M059J (cell line): ENCODE results near the gene CHGA. TPM values are rescaled to one million over a fixed set of nuclear protein-coding genes. Genes with fewer than 3 reads are reported as not detected.

Experiments
- DNase-seq: peaks from one replicate; pipeline ENCODE4 v3.0.0-alpha.2; 2012; ENCODE audit warnings: low read depth
- total RNA-seq: library from RNA; depleted of rRNA; stranded (reverse); fragments of >200 nt; shearing (Covaris generic); gene quantifications from 2 replicates; pipeline ENCODE4 v1.2.3, GENCODE V29; 2014

Gene CHGA
- total RNA-seq, 1 experiment from 2014 or later: not detected

DNA sequence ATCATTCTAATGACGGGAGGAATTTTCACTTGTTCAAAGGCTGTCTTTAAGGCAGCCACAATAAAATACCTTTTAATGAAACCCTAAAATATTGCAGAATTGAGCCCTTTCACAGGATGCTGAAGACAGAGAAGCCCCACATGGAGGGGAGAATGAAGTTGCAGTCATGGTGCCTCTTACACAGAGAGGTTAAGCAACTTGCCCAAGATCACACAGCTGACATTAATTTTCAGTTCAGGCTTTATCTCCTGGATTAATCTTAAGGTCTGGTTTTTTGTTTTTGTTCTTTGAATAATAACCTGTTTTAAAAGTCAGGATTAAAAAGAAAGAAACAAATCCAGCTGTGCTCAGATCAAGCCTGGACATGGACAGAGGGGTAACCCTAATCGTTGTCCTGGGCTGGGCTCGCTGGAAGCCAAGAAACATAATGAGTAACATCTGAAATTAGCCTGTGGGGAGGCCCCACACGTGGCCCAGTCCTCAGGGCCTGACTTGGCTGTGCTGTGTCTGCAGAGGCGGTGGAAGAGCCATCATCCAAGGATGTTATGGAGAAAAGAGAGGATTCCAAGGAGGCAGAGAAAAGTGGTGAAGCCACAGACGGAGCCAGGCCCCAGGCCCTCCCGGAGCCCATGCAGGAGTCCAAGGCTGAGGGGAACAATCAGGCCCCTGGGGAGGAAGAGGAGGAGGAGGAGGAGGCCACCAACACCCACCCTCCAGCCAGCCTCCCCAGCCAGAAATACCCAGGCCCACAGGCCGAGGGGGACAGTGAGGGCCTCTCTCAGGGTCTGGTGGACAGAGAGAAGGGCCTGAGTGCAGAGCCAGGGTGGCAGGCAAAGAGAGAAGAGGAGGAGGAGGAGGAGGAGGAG lies 8.0 kb downstream of the CHGA start:
- no peak for DNase-seq

DNA sequence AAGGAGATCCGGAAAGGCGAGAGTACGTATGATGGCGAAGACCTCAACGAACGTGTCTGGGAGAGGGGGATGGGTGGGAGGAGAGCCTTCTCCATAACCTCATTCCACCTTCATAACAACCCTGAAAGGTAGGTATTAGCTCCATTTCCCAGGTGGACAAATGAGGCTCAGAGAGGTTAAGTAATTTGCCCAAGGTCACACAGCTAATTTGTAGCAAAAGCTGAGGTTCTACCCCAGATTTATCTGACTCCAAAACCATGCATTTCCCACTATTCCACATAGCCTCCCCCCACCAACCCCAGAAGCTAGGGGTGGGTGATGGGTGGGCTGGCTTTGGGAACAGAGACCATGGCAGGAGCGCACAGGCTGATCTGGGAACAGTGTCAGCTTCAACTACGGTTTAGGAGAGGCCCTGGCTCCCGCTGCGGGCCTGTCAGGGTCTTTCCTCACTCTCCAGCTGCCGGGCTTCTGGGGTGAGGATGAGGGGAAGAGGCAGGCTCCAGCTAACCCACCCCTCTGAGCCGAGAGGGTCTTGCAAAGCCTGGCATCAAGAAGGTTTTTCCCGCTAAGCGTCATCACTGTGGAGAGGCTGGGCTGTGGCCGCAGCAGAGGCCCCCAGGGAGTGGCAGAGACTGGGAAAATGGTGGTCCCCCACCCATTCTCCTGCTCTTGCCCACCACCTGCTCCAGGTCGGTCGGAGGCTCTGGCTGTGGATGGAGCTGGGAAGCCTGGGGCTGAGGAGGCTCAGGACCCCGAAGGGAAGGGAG lies 8.9 kb downstream of the CHGA start:
- DNase-seq: no peak

DNA sequence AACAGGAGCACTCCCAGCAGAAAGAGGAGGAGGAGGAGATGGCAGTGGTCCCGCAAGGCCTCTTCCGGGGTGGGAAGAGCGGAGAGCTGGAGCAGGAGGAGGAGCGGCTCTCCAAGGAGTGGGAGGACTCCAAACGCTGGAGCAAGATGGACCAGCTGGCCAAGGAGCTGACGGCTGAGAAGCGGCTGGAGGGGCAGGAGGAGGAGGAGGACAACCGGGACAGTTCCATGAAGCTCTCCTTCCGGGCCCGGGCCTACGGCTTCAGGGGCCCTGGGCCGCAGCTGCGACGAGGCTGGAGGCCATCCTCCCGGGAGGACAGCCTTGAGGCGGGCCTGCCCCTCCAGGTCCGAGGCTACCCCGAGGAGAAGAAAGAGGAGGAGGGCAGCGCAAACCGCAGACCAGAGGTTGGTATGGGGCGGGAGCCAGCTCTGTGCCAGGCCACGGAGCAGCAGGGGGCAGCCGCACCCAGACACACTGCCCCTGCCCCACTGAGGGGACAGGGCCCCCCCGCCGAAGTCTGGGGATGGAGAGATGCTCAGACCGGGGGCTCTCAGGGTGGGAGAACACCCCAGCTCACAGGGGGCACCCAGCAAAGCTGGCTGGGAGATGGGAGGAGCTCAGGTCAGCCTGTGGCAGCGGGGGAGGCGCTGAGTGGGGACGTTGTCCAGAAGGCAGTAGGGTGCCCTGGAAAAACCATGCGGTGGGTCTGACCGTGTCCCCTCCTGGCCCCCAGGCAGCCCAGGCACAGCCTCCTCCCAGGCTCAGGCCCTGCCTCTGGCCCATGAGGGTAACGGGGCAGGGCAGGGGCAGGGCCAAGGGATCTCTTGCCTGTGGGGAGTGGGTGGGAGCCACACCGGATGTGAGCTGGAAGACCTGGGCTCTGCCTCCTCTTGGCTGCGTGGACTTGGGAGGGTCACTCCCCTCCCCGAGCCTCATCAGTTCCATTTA lies 9.8 kb downstream of the CHGA start:
- DNase-seq: no peak

DNA sequence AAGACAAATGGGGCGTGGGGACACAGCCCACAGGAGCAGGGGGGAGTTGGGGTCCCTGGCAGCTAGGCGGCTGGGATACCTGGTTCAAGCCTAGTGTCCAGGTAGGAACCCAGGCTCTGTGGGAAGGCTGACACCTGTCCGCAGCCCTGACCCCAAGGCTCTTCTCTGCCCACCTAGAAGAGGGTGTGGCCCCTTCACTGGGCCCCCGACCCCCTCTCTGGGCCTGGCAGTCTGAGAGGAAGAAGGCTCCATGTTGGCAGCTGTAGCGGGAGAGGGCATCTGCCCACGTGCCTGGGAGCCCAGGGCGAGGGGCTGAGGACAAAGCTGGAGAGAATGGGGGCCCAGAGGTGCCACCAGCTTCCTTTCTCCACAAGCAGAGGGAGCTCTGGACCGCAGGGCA lies 10.5 kb downstream of the CHGA start:
- no peak for DNase-seq

DNA sequence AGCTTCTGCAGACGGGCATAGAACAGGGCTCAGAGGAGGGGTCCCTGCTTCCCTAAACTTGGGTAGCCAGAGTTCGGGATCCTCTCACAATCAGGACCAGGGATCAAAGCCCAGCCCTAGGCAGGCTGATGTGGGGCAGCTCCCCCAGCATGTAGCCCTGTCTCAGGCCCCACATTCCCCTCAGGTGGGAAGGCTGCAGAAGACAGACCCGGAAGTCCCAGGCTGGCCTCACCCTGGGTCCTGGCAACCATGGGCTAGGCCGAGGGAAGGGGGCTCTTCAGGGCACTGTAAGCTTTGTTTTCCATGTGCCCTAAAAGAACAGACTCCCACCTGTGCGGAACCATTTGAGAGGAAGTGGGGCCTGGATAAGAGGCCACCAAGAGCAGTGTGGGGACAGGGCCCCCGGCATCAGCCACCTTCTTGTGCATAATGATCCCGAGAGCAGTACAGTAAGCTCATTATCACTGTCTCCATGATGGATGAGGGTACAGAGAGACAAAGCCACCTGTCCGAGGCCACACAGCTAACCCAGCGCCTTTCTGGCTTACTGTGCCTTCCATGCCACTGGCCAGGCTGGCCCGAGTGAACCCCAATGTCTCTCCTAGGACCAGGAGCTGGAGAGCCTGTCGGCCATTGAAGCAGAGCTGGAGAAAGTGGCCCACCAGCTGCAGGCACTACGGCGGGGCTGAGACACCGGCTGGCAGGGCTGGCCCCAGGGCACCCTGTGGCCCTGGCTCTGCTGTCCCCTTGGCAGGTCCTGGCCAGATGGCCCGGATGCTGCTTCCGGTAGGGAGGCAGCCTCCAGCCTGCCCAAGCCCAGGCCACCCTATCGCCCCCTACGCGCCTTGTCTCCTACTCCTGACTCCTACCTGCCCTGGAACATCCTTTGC lies 11.5 kb downstream of the CHGA start:
- no peak for DNase-seq

DNA sequence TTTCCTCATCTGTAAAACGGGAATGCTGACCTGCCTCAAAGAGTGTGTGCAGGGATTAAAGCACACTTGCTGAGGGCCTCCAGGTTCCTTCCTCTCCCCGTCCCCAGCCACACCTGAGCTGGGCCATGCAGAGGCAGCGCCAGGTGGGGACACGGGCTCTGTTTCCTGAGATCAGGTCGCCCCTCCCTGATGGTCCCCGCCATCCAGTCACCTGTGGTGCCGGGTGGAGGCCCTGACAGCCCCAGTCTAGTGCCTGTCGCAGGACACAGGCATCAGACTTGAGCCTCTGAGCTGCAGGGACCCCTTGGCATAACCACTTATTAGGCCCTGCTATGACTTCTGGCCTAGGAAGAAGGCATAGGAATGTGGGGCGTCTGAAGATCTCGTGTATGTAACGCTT lies 12.5 kb downstream of the CHGA start:
- DNase-seq: no peak

DNA sequence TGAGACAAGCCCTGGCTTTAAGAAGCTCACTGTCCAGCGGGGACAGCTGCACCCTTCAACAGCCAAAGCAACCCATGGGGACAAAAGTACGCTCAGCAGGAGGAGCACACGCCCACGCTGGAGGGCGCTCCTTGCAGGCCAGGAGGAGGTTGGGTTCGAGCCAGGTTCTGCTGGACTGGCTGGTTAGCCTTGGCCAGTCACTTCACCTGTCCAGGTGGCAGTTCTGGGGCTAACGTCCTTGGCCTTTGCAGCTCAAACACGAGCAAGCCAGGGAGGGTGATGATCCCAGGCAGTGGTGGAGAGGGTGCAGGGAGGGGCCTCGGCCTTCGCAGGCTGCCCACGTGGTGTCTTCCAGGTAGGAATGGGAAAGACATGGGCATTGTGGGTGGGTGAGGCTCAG lies 13.1 kb downstream of the CHGA start:
- DNase-seq: no peak

DNA sequence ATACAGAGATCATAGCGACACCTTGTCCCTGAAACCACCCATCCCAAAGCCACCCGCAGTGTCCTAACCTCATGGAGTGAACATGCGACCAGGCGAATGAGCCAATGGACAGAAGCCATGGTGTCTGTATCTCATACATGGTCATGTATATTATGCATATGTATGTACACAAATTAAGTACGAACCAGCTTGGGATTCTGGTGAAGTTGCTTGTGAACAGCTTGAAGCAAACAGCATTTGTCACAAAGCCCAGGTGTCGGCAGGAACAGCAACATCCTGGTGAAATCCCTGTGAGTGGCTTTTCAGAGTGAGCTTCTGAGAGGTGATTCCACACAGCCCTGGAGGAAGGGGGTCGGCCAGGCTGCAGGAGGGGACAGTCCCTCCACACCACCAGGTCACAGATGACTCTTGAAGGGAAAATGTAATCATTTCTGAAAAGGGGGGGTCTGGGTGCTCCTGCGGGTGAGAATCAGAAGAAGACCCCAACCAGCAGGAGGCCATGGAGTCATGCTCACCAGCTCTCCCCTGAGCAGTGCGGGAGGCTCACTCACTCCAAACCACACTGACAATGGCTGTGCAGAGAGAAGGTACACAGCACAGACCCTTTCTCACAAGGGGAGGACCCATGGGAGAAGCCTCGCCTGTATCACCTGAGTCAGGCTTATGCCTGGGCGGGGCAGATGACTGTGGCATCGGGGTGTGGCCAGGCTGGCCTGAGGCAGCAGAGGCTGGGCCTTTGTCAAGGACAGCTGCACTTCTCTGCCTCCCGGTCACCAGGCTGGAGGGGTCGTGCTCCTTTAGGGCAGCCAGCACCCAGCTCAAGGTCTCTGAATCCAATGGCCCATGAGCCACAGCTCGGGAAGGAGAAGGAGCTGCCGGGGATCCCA lies 14.3 kb downstream of the CHGA start:
- DNase-seq: no peak

DNA sequence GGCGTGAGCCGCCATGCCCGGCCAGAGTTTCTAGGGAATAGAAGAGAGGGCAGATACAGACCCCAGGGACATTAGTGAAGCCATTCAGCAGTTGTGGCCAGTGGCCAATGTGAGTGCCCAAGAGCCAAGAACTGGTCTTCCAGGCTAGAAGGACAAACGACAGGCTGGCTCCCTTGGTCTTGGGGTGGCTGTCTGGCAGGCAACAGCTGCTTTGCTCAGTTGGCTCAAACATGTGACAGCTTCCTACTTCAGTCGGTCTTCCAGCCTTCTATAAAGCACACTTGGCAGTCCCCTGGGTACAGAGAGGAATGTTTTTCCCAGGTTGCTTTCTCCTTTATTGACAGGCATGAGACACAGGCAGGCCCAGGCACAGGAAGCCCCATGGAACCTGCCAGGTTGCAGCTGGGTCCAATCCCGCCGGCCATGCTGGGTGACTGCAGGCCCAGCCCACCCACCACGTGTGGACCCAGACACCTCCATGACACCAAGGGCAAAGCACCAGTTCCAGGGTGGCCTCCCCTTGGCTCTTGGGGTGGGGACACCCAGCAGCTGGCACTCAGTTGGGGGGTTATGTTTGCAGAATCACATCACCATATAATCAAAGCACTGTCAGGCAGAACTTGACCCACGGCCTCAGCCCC lies 15.4 kb downstream of the CHGA start:
- no peak for DNase-seq

DNA sequence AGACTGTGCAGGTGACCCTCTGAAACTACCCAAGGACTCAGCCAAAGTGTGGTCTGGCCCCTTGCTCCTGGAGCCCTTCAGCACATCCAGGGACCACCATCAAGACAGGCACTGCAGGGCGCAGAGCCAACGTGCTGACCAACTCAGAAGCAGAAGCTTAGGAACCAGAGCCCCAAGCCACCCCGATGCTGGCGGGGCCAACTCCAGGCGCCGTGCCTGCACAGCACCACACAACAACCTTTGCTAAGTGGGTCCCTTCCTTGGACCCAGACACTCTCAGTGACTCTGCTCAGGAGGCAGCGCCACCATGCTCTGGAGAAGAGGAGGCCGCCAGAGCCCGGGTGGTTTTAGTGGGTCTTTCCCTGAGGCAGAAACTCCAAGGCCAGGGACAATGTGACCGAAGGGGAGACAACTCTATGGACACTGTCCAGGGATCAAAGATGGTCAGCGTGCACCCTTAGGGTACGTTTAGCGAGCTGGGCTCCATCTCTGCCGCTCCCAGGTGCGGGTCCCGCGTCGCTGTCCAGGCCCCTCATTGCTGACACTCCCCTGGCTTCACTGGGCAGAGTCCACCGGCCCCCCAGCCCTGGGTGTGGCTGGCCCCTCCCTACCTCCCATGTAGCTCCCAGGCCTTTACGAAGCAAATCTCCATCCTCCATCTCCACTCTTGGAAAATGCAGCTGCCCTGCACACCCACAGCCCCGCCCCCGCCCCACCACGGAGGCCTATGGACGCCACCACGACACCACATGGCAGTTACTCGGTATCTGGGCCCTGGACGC lies 16.1 kb downstream of the CHGA start:
- no peak for DNase-seq

DNA sequence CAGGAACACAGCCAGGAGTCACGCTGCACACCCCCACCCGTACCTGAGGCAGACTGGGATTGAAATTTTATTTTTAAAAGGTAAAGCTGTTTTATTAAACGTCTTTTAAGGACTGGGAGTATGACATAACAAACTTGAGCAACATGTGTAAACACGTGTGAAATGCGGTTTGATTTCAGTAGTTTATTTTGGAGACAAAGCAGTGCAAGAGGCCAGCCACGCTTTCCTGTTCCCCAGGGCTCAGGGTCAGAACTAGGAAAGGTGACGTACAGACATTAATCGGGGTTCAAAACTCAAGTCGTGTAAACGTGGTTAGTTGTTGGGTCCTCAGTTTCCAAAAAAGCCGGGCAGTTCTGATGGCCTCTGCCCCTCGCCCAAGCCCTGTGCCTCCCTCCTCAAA lies 16.7 kb downstream of the CHGA start:
- DNase-seq: no peak

DNA sequence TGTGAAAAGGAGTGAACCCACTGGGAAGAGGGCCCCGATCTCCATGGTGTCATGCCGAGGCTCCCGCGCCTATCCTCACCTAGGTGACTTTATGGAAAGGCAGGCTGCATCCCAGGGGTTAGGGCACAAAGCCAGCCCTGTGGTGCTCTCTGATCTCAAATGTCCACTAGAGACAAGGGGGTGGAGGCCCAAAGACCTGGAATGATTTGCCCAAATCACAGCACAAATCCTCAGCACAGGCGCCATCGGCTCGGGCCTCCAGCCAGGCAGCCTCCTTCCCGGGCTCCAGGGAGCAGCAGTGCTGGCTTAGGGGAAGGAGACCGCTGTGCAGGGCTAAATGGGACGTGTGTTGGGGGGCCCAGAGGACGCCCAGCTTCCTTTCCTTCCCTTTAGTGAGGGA lies 17.6 kb downstream of the CHGA start:
- no peak for DNase-seq

DNA sequence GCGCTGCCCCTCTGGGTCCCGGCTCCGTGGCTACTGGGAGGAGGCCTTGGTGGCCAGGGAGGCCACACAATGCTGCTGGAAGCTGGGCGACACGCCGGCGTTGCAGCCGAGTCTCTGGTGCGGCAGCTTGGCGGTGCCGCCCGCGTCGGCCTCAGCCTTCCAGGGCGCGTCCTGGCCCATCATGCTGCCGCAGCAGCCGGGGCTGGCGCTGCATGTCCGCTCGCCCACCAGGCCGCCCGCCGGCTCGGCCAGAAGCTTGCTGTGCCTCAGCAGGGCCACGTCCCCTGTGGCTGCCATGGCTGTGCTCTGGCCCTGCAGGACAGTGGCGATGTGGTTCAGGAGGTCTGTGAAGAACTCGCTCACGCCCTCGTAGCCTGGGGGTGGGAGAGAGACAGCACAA lies 18.6 kb downstream of the CHGA start:
- DNase-seq: no peak

DNA sequence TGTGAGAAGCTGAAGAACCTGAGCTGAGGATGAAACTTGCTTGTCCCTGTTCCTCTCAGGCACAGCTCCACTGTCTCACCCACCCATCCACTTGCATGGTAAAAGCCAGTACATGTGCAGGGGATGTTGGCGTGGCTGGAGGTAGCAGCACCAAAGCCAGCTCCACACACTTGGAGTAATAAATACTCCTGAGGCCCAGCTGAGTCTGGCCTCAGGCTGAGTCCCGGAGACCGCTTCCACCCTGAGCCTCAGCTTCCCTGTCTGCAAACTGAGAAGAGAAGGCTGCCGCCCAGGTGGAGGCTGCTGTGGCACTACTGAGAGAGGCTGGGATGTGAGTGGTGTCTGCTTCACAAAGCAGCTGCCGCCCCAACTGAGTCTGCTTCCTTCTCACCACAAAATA lies 19.2 kb downstream of the CHGA start:
- DNase-seq: no peak

DNA sequence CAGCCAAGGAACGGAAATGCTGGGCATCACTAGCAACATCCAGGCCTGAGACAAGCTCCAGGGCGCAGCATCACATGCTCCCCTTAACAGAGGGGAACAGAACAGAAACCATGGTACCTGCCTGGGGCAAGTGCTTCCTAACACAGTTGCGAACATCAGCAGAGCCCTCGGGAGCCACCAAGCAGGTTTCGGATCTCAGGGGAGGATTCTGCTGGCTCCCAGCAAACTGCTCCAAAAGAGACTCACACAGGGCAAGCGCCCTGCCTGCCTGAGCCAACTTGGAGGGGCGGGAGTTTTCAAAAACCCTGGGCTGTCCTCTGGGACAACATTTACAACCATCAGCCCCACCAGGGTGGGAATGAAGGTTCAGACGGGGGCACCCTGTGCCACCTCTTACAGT lies 19.6 kb downstream of the CHGA start:
- no peak for DNase-seq

DNA sequence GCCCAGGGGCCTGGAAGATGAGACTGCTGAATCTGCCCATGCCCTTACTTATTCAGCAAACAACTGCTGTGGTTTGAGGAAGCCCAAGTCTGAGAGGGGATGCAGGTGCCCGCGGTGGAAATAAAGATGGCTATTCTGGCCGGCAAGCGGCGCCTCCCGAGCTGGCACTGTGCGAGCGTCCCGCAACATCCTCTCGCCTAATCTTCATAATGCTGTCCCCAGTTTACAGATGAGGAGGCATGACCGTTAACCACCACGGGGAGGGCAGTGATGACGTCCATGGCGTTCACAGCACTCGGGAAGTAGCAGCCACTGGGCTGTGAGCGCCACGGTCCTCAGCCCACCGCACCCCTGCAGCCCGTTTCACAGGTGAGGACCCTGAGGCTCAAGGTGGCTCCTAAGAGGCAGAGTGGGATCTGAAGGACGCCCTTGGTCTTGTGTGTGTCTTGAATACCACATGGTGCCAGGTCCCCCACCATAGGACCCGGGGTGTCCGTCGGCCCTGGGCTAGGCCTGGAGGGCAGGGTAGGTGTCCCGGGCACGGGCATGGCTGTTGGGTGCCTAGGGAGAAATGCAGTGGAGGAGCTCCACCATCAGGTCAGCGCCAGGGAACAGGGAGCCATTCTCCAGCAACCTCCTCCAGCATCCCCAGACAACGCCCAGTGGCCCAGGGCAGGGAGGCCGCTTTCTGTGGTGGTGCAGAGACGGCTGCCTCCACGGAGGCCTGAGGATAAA lies 20.2 kb downstream of the CHGA start:
- DNase-seq: no peak

DNA sequence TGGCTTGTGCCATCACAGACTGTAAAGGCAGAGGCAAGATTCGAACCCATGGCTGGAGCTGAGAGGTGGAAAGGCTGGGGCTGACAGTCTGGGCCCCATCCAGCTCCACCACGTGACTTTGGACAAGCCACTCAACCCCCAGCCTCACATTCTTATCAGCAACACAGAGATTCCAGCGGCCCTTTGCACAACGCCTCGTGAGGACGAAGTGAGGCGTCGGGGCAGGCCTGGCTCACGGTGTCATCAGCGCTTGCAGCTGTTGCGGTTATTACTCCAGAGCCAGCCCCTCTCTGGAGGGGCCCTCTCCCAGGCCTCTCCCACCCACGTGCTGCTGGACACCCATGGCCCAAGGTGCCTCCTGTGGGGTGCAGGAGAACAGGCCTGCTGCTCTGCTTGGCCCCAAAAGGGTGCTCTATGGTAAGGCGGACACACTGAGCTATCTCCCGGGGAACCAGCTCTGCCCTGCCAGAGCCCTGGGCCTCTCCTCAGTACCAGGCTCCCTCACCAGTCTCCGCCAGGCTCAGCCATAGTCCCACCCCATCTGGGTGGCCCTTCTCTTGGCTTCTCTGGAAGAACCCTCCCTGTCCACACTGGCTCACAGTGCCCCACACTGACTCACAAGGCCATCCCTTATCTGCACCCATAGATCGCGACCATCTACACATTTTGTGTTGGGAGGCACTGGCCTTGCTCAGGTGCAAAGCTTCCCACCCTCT lies 21.1 kb downstream of the CHGA start:
- no peak for DNase-seq
